ENCODE measurements around the gene CHST13. TPM values are rescaled to one million over a fixed set of nuclear protein-coding genes. Genes with fewer than 3 reads are reported as not detected.

The CHST13 gene
- polyA plus RNA-seq, 3 donors: 16.6 to 41.8 (median 39.2) TPM

GRCh38 chr3:126540951-126541627 is 17.1 kb downstream of the CHST13 start:
- no peak for DNase-seq
- H3K36me3 ChIP-seq (replicated peaks in 1 of 2; ENCODE audit: control insufficient read depth in 1 of 2, insufficient read depth in 2 of 2, low read length in 2 of 2): peaks cover 11 to 34% of the 10 kb centered on the region in 2 donors
- peaks cover 35% of the 10 kb centered on the region for H3K4me1 Mint-ChIP-seq
- peaks cover 26 to 33% of the 10 kb centered on the region in 2 donors for H3K4me1 ChIP-seq (ENCODE audit: control insufficient read depth in 1 of 2, insufficient read depth in 2 of 2, low read length in 2 of 2)
- no peak for TF ChIP-seq CTCF (IDR thresholded peaks at IDR 0.05)
- intact Hi-C loops (cut with micrococcal nuclease): loop anchor here in 1 of 2 donors (1.0 kb wide), 1 partner anchor 13 kb away; no protein-coding TSS in a partner anchor
- H3K4me3 ChIP-seq (replicated peaks in 1 of 3; ENCODE audit: low read depth in 2 of 3, low read length in 3 of 3): peak overlapping the region; percentile 0 to 65 (median 6)
- no peaks in the 10 kb centered on the region for H3K27me3 ChIP-seq (ENCODE audit: control insufficient read depth in 2 of 2, insufficient read depth in 2 of 2, low read length in 2 of 2)
- peak overlapping the region; percentile 62 for H3K4me2 ChIP-seq (replicated peaks; ENCODE audit: extremely low read depth, low read length, poor library complexity, severe bottlenecking)
- peak overlapping the region; percentile 64 for H2AFZ ChIP-seq (ENCODE audit: insufficient read depth, low read depth, low read length, poor library complexity, severe bottlenecking)
- no peaks in the 10 kb centered on the region for H3K9me3 ChIP-seq (replicated peaks in 1 of 2; ENCODE audit: control insufficient read depth in 1 of 2, insufficient read depth in 1 of 2, low read length in 2 of 2)
- WGBS (ENCODE audit: insufficient coverage): 40% methylated on average over 24 of the region's 24 CpGs
- H3K27ac Mint-ChIP-seq: peak overlapping the region; percentile 77 to 90 (median 87)
- peak overlapping the region; percentile 19 for H3K9ac ChIP-seq (ENCODE audit: insufficient read depth, low read length, poor library complexity, severe bottlenecking)
- H3K36me3 Mint-ChIP-seq: peaks cover 19 to 46% of the 10 kb centered on the region in 2 donors
- H4K20me1 ChIP-seq (ENCODE audit: insufficient read depth, low read length): no peaks in the 10 kb centered on the region
- peaks cover 0 to 3% (median 2%) of the 10 kb centered on the region in 3 donors for H3K27me3 Mint-ChIP-seq (ENCODE audit: low read depth in 3 of 3)
- peaks cover 0 to 5% (median 0%) of the 10 kb centered on the region in 7 donors for H3K9me3 Mint-ChIP-seq
- H3K4me3 Mint-ChIP-seq: peak overlapping the region; percentile 75 to 89
- no peaks in the 10 kb centered on the region for H3K79me2 ChIP-seq (ENCODE audit: insufficient read depth, low read length)
- peak overlapping the region; percentile 51 to 66 for H3K27ac ChIP-seq (ENCODE audit: low read depth in 1 of 2, low read length in 2 of 2)

GRCh38 chr3:126541628-126542339 is 17.8 kb downstream of the CHST13 start:
- Histone ChIP-seq H3K79me2 (ENCODE audit: insufficient read depth, low read length) (no peaks in the 10 kb centered on the region), H3K4me2 (replicated peaks; ENCODE audit: extremely low read depth, low read length, poor library complexity, severe bottlenecking) (no peak overlapping the region), H3K4me1 (ENCODE audit: control insufficient read depth in 1 of 2, insufficient read depth in 2 of 2, low read length in 2 of 2) (peaks cover 26 to 33% of the 10 kb centered on the region in 2 donors), H3K9me3 (replicated peaks in 1 of 2; ENCODE audit: control insufficient read depth in 1 of 2, insufficient read depth in 1 of 2, low read length in 2 of 2) (no peaks in the 10 kb centered on the region), H4K20me1 (ENCODE audit: insufficient read depth, low read length) (no peaks in the 10 kb centered on the region), H3K27ac (ENCODE audit: low read depth in 1 of 2, low read length in 2 of 2) (no peak overlapping the region), H3K4me3 (replicated peaks in 1 of 3; ENCODE audit: low read depth in 2 of 3, low read length in 3 of 3) (no peak overlapping the region), H3K36me3 (replicated peaks in 1 of 2; ENCODE audit: control insufficient read depth in 1 of 2, insufficient read depth in 2 of 2, low read length in 2 of 2) (peaks cover 7 to 27% of the 10 kb centered on the region in 2 donors), H2AFZ (ENCODE audit: insufficient read depth, low read depth, low read length, poor library complexity, severe bottlenecking) (no peak overlapping the region), H3K9ac (ENCODE audit: insufficient read depth, low read length, poor library complexity, severe bottlenecking) (no peak overlapping the region), H3K27me3 (ENCODE audit: control insufficient read depth in 2 of 2, insufficient read depth in 2 of 2, low read length in 2 of 2) (no peaks in the 10 kb centered on the region)
- peaks cover 35% of the 10 kb centered on the region for H3K4me1 Mint-ChIP-seq
- WGBS (ENCODE audit: insufficient coverage): 94% methylated on average over 99 of the region's 101 CpGs
- no peak overlapping the region for H3K4me3 Mint-ChIP-seq
- DNase-seq: no peak
- H3K36me3 Mint-ChIP-seq: peaks cover 19 to 39% of the 10 kb centered on the region in 2 donors
- no peak for TF ChIP-seq CTCF (IDR thresholded peaks at IDR 0.05)
- intact Hi-C loops (cut with micrococcal nuclease): no loop called here
- peaks cover 0 to 3% (median 0%) of the 10 kb centered on the region in 7 donors for H3K9me3 Mint-ChIP-seq
- no peak overlapping the region for H3K27ac Mint-ChIP-seq
- peaks cover 0 to 2% (median 2%) of the 10 kb centered on the region in 3 donors for H3K27me3 Mint-ChIP-seq (ENCODE audit: low read depth in 3 of 3)

Measured in CD14-positive monocyte (primary cell).